Liver (tissue), 3 donors: ENCODE data around the gene KSR1.

Experiments used
- ATF3 ChIP-seq: IDR thresholded peaks from 2 replicates; pipeline ENCODE4 v1.6.1; 2016; ENCODE audit warnings: antibody characterized with exemption
- EGR1 ChIP-seq, 2 donors: IDR thresholded peaks; 2 replicates each; pipeline ENCODE4 v1.6.1; 2016 to 2018; ENCODE audit warnings: antibody characterized with exemption in 2 of 2, low read depth in 2 of 2
- FOXA2 ChIP-seq: IDR thresholded peaks from 2 replicates; pipeline ENCODE4 v1.6.1; 2016; ENCODE audit warnings: antibody characterized with exemption
- GABPA ChIP-seq, 2 donors: IDR thresholded peaks in 1 of 2; conservative IDR thresholded peaks in 1 of 2; 2 replicates each; pipeline ENCODE4 v1.6.1; 2016; ENCODE audit warnings: antibody characterized with exemption in 2 of 2, mild to moderate bottlenecking in 1 of 2, moderate library complexity in 1 of 2
- JUND ChIP-seq, 2 donors: IDR thresholded peaks; 2 replicates each; pipeline ENCODE4 v1.6.1; 2016; ENCODE audit warnings: antibody characterized with exemption in 2 of 2
- RAD21 ChIP-seq, 2 donors: IDR thresholded peaks; 2 replicates each; pipeline ENCODE4 v1.6.1; 2016; ENCODE audit warnings: antibody characterized with exemption in 2 of 2, mild to moderate bottlenecking in 2 of 2
- REST ChIP-seq: IDR thresholded peaks from 2 replicates; pipeline ENCODE4 v1.6.1; 2016; ENCODE audit warnings: antibody characterized with exemption, mild to moderate bottlenecking
- SP1 ChIP-seq: IDR thresholded peaks from 2 replicates; pipeline ENCODE4 v1.6.1; 2018; ENCODE audit warnings: antibody characterized with exemption, mild to moderate bottlenecking
- TAF1 ChIP-seq: conservative IDR thresholded peaks from 2 replicates; pipeline ENCODE4 v1.6.1; 2016; ENCODE audit warnings: antibody characterized with exemption, mild to moderate bottlenecking
- YY1 ChIP-seq: IDR thresholded peaks from 2 replicates; pipeline ENCODE4 v1.6.1; 2016; ENCODE audit warnings: antibody characterized with exemption, mild to moderate bottlenecking
- ZBTB33 ChIP-seq: IDR thresholded peaks from 2 replicates; pipeline ENCODE4 v1.6.1; 2016; ENCODE audit warnings: antibody characterized with exemption
- TF ChIP-seq, protein P1 (sequence below): IDR thresholded peaks from 2 replicates; pipeline ENCODE4 v1.6.1; 2016; ENCODE audit warnings: antibody characterized with exemption
- TF ChIP-seq, protein P2 (sequence below): fragments of 150-350 bp; IDR thresholded peaks from 2 replicates; pipeline ENCODE4 v1.5.1; 2017; ENCODE audit warnings: improper control_type of control experiment, low read depth, low read length; ENCODE audit not compliant: missing input control
- donor health status: healthy.
- donor health status: healthy.

GRCh38 chr17:27428781-27429505 is 27.3 kb upstream of the KSR1 start:
- TF ChIP-seq, protein P1, sequence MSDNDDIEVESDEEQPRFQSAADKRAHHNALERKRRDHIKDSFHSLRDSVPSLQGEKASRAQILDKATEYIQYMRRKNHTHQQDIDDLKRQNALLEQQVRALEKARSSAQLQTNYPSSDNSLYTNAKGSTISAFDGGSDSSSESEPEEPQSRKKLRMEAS = no peak
- no peak for TF ChIP-seq EGR1 (IDR thresholded peaks at IDR 0.05; ENCODE audit: low read depth in 2 of 2)
- no peak for TF ChIP-seq REST
- TF ChIP-seq ATF3 = no peak
- TF ChIP-seq, protein P2, sequence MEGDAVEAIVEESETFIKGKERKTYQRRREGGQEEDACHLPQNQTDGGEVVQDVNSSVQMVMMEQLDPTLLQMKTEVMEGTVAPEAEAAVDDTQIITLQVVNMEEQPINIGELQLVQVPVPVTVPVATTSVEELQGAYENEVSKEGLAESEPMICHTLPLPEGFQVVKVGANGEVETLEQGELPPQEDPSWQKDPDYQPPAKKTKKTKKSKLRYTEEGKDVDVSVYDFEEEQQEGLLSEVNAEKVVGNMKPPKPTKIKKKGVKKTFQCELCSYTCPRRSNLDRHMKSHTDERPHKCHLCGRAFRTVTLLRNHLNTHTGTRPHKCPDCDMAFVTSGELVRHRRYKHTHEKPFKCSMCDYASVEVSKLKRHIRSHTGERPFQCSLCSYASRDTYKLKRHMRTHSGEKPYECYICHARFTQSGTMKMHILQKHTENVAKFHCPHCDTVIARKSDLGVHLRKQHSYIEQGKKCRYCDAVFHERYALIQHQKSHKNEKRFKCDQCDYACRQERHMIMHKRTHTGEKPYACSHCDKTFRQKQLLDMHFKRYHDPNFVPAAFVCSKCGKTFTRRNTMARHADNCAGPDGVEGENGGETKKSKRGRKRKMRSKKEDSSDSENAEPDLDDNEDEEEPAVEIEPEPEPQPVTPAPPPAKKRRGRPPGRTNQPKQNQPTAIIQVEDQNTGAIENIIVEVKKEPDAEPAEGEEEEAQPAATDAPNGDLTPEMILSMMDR = no peak
- TF ChIP-seq GABPA (IDR thresholded peaks at IDR 0.05 in 1 of 2, conservative IDR thresholded peaks at IDR 0.05 in 1 of 2) = no peak
- no peak for TF ChIP-seq FOXA2
- TF ChIP-seq ZBTB33 = no peak
- no peak for TF ChIP-seq TAF1
- no peak for TF ChIP-seq JUND (IDR thresholded peaks at IDR 0.05)
- TF ChIP-seq RAD21 (IDR thresholded peaks at IDR 0.05) = no peak
- no peak for TF ChIP-seq YY1
- no peak for TF ChIP-seq SP1
